Measurements from ENCODE around the gene TXNDC17. TPM values are rescaled to one million over a fixed set of nuclear protein-coding genes. Genes with fewer than 3 reads are reported as not detected.
"Not testable (repeated sequence)": the region's sequence is repeated elsewhere in the genome, so short reads cannot be mapped to it uniquely, and the experiment has no call there.

Gene TXNDC17
- total RNA-seq, 4 donors from 2014 or later: 2.8 to 108 (median 51.5) TPM

DNA sequence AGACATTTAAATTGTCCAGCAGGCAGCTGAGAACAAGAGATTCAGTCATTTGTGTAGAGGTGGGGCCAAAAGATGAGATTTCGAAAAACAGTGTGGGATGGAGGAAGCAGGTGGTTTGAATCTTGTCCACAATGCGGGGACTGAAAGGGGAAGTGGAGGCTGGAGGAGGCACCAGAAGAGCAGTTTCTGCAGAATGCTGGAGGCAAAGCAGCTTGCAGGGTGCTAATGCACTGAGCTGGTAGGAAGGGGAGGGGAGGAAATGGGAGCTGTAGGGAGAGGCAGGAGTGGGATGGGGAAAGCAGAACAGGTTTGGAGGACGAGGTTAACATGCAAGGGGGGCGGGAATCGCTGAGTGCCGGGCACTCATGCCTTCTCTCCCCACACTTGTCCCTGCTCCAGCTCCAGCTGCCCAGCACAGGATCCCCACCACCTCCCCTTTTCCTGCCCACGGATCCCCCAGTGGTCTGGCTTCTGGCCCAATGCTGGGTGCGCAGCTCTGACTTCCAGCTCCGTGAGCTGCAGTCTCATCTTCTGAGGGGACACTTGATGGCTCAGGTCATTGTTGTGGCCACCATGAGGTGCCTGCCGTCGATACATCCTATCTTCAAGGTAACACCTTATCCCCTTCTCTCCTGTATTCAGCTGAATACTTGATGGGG, 20.1 kb downstream of the TXNDC17 start:
- no peak for TF ChIP-seq POLR2A (IDR thresholded peaks at IDR 0.05)
- TF ChIP-seq, protein P1, sequence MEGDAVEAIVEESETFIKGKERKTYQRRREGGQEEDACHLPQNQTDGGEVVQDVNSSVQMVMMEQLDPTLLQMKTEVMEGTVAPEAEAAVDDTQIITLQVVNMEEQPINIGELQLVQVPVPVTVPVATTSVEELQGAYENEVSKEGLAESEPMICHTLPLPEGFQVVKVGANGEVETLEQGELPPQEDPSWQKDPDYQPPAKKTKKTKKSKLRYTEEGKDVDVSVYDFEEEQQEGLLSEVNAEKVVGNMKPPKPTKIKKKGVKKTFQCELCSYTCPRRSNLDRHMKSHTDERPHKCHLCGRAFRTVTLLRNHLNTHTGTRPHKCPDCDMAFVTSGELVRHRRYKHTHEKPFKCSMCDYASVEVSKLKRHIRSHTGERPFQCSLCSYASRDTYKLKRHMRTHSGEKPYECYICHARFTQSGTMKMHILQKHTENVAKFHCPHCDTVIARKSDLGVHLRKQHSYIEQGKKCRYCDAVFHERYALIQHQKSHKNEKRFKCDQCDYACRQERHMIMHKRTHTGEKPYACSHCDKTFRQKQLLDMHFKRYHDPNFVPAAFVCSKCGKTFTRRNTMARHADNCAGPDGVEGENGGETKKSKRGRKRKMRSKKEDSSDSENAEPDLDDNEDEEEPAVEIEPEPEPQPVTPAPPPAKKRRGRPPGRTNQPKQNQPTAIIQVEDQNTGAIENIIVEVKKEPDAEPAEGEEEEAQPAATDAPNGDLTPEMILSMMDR (IDR thresholded peaks at IDR 0.05): no peak
- intact Hi-C loops (cut with DNase I; ENCODE audit: low total_unique reads): no loop called here
- Histone ChIP-seq H3K9me3 (no peaks in the 10 kb centered on the region), H3K4me3 (no peak overlapping the region), H3K27ac (no peak overlapping the region), H3K36me3 (no peaks in the 10 kb centered on the region), H3K4me1 (no peaks in the 10 kb centered on the region), H3K27me3 (no peaks in the 10 kb centered on the region)
- DNase-seq: no peak

DNA sequence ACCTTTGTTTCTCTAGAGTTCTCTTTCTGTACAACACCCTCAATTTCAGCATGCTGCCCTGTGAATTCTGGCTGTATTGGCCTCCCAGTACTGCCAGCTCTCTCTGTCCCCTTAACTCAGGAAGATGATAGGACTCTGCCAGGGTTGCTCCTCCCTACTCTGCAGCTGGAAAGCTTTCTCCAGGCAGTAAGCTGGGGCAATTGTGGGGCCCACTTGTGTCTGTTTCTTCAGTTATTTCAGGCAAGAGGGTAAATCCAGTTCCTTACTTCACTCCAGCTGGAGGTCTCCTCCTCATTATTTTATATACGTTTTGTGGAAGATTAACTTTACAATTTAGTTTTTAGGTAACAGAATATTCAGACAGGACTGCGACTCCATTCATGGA, 20.6 kb downstream of the TXNDC17 start:
- no peak for TF ChIP-seq POLR2A (IDR thresholded peaks at IDR 0.05)
- TF ChIP-seq, protein P1 (IDR thresholded peaks at IDR 0.05): no peak
- DNase-seq: no peak
- Histone ChIP-seq H3K4me3 (no peak overlapping the region), H3K27me3 (no peaks in the 10 kb centered on the region), H3K9me3 (no peaks in the 10 kb centered on the region), H3K27ac (no peak overlapping the region), H3K36me3 (no peaks in the 10 kb centered on the region), H3K4me1 (no peaks in the 10 kb centered on the region)
- intact Hi-C loops (cut with DNase I; ENCODE audit: low total_unique reads): no loop called here

DNA sequence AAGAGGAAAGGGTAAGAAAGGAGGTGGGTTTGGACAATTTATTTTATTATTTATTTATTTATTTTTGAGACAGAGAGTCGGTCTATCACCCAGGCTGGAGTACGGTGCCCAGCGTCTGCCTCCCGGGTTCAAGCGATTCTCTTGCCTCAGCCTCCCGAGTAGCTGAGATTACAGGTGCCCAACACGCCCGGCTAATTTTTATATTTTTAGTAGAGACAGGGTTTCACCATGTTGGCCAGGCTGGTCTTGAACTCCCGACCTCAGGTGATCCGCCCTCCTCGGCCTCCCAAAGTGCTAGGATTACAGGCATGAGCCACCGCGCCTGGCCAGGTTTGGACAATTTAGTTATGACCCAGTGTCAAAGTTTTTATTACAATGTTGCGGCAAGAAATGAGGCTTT, 22.3 kb downstream of the TXNDC17 start:
- H3K27me3 ChIP-seq; H3K36me3 ChIP-seq; intact Hi-C loops (cut with DNase I; ENCODE audit: low total_unique reads): not testable (repeated sequence)

DNA sequence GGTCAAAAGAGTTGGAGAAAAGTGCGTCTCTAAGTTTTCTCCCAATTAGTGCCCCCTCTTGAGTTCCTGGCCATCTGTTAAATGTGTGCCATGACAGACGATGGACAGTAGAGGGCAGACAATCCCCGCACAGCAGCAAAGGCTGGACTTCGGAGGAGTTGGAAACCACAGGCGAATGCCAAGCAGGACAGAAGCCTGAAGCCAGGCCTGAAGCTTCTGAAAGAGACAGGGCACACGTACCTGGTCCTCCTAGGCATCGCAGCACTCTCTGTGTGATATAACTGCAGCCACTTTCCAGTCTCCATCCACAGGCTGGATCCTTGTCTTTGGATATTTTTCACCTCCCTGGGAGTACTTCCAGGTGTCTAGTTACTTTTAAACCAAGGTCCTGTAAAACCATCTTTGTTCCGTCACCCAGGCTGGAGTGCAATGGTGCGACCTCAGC, 25.2 kb downstream of the TXNDC17 start:
- H3K27ac ChIP-seq: no peak overlapping the region
- no peaks in the 10 kb centered on the region for H3K36me3 ChIP-seq
- H3K4me1 ChIP-seq: no peaks in the 10 kb centered on the region
- no peaks in the 10 kb centered on the region for H3K27me3 ChIP-seq
- intact Hi-C loops (cut with DNase I; ENCODE audit: low total_unique reads): no loop called here
- H3K9me3 ChIP-seq: no peaks in the 10 kb centered on the region
- DNase-seq: peak; percentile 65 to 68
- TF ChIP-seq, protein P1 (IDR thresholded peaks at IDR 0.05): peak; percentile 75 to 90 (median 86)
- TF ChIP-seq POLR2A (IDR thresholded peaks at IDR 0.05): no peak
- no peak overlapping the region for H3K4me3 ChIP-seq

More for the DNA sequence above, 22.3 kb downstream of the TXNDC17 start:
- not testable (repeated sequence) for H3K4me3 ChIP-seq, H3K27ac ChIP-seq, DNase-seq, H3K4me1 ChIP-seq, H3K9me3 ChIP-seq

DNA sequence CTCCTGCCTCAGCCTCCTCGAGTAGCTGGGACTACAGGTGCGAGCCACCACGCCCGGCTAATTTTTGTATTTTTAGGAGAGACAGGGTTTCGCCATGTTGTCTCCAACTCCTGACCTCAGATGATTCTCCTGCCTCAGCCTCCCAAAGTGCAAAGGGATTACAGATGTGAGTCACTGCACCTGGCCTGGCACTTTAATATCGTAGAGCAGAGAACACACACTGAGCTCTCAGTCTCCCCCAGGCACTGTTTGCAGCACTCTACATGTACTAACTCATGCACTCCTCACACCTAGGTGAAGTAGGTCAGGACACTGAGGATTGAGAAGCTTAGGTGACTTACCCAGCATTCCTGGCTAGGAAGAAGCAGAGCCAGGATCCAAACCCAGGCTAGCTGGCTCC, 25.7 kb downstream of the TXNDC17 start:
- no peak for DNase-seq
- Histone ChIP-seq H3K36me3 (no peaks in the 10 kb centered on the region), H3K4me3 (no peak overlapping the region), H3K27ac (no peak overlapping the region), H3K9me3 (no peaks in the 10 kb centered on the region), H3K27me3 (no peaks in the 10 kb centered on the region), H3K4me1 (no peaks in the 10 kb centered on the region)
- TF ChIP-seq, protein P1 (IDR thresholded peaks at IDR 0.05): no peak
- no peak for TF ChIP-seq POLR2A (IDR thresholded peaks at IDR 0.05)
- intact Hi-C loops (cut with DNase I; ENCODE audit: low total_unique reads): no loop called here

DNA sequence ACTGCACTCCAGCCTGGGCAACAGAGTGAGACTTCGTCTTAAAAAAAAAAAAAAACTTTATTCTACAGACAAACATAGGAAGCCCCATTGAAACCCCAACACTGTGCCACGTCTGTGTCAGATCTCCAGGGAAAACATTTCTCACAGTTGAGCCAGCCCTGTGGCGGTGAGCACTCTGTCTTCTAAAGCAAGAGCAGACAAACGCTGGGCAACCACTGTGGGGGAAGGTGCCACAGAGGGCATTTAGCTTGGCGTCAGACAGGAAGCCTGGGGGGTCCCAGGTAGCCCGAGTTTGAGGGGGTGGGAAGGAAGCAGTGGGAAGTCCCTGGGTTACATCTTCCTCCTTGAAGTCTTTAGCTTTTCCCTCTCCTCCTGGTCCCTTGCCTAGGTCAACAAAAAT, 26.7 kb downstream of the TXNDC17 start:
- DNase-seq: no peak
- H3K4me3 ChIP-seq: no peak overlapping the region
- no peaks in the 10 kb centered on the region for H3K4me1 ChIP-seq
- intact Hi-C loops (cut with DNase I; ENCODE audit: low total_unique reads): no loop called here
- no peaks in the 10 kb centered on the region for H3K36me3 ChIP-seq
- TF ChIP-seq POLR2A (IDR thresholded peaks at IDR 0.05): no peak
- TF ChIP-seq, protein P1 (IDR thresholded peaks at IDR 0.05): no peak
- H3K27ac ChIP-seq: no peak overlapping the region
- H3K9me3 ChIP-seq: no peaks in the 10 kb centered on the region
- no peaks in the 10 kb centered on the region for H3K27me3 ChIP-seq

Data from uterus (tissue), 4 donors.